ENCODE data around the gene CLOCK. TPM values are rescaled to one million over a fixed set of nuclear protein-coding genes. Genes with fewer than 3 reads are reported as not detected.

Gene CLOCK
- total RNA-seq, 1 donor from 2014 or later = 13.6 TPM

GRCh38 chr4:55438314-55438713 is 108.4 kb downstream of the CLOCK start:
- no peaks in the 10 kb centered on the region for H3K27me3 ChIP-seq (ENCODE audit: control insufficient read depth in 3 of 3, insufficient read depth in 3 of 3, low read length in 3 of 3)
- H3K27ac ChIP-seq (ENCODE audit: low read depth, low read length) = no peak overlapping the region
- peaks cover 8 to 26% (median 22%) of the 10 kb centered on the region in 3 donors for H3K36me3 ChIP-seq (ENCODE audit: control insufficient read depth in 3 of 3, insufficient read depth in 3 of 3, low read length in 3 of 3)
- H3K9ac ChIP-seq (ENCODE audit: low read depth in 1 of 3, low read length in 3 of 3) = no peak overlapping the region
- H3K4me3 ChIP-seq (ENCODE audit: low read length in 3 of 3) = no peak overlapping the region
- H3K9me3 ChIP-seq (ENCODE audit: control insufficient read depth in 3 of 3, low read length in 3 of 3) = no peaks in the 10 kb centered on the region
- H3K4me1 ChIP-seq (ENCODE audit: control insufficient read depth in 3 of 3, insufficient read depth in 3 of 3, low read length in 3 of 3) = no peaks in the 10 kb centered on the region

- no peak overlapping the region for H3K27ac ChIP-seq (ENCODE audit: low read depth, low read length)
- H3K36me3 ChIP-seq (ENCODE audit: control insufficient read depth in 3 of 3, insufficient read depth in 3 of 3, low read length in 3 of 3) = peaks cover 8 to 26% (median 23%) of the 10 kb centered on the region in 3 donors
These were observed 108.9 kb downstream of the CLOCK start for GRCh38 chr4:55437823-55438222.

GRCh38 chr4:55437356-55437796 is 109.3 kb downstream of the CLOCK start:
- Histone ChIP-seq H3K27ac (ENCODE audit: low read depth, low read length) (no peak overlapping the region), H3K9me3 (ENCODE audit: control insufficient read depth in 3 of 3, low read length in 3 of 3) (no peaks in the 10 kb centered on the region), H3K27me3 (ENCODE audit: control insufficient read depth in 3 of 3, insufficient read depth in 3 of 3, low read length in 3 of 3) (no peaks in the 10 kb centered on the region), H3K9ac (ENCODE audit: low read depth in 1 of 3, low read length in 3 of 3) (no peak overlapping the region), H3K36me3 (ENCODE audit: control insufficient read depth in 3 of 3, insufficient read depth in 3 of 3, low read length in 3 of 3) (peaks cover 8 to 25% (median 23%) of the 10 kb centered on the region in 3 donors), H3K4me3 (ENCODE audit: low read length in 3 of 3) (no peak overlapping the region), H3K4me1 (ENCODE audit: control insufficient read depth in 3 of 3, insufficient read depth in 3 of 3, low read length in 3 of 3) (no peaks in the 10 kb centered on the region)

More at GRCh38 chr4:55437823-55438222, 108.9 kb downstream of the CLOCK start:
- Histone ChIP-seq H3K9ac (ENCODE audit: low read depth in 1 of 3, low read length in 3 of 3) (no peak overlapping the region), H3K9me3 (ENCODE audit: control insufficient read depth in 3 of 3, low read length in 3 of 3) (no peaks in the 10 kb centered on the region), H3K4me3 (ENCODE audit: low read length in 3 of 3) (no peak overlapping the region), H3K27me3 (ENCODE audit: control insufficient read depth in 3 of 3, insufficient read depth in 3 of 3, low read length in 3 of 3) (no peaks in the 10 kb centered on the region), H3K4me1 (ENCODE audit: control insufficient read depth in 3 of 3, insufficient read depth in 3 of 3, low read length in 3 of 3) (no peaks in the 10 kb centered on the region)

GRCh38 chr4:55435141-55435841 is 111.4 kb downstream of the CLOCK start:
- H3K27me3 ChIP-seq (ENCODE audit: control insufficient read depth in 3 of 3, insufficient read depth in 3 of 3, low read length in 3 of 3) = no peaks in the 10 kb centered on the region
- H3K9me3 ChIP-seq (ENCODE audit: control insufficient read depth in 3 of 3, low read length in 3 of 3) = no peaks in the 10 kb centered on the region
- H3K4me3 ChIP-seq (ENCODE audit: low read length in 3 of 3) = no peak overlapping the region
- H3K9ac ChIP-seq (ENCODE audit: low read depth in 1 of 3, low read length in 3 of 3) = no peak overlapping the region
- H3K36me3 ChIP-seq (ENCODE audit: control insufficient read depth in 3 of 3, insufficient read depth in 3 of 3, low read length in 3 of 3) = peaks cover 6 to 29% (median 11%) of the 10 kb centered on the region in 3 donors
- no peaks in the 10 kb centered on the region for H3K4me1 ChIP-seq (ENCODE audit: control insufficient read depth in 3 of 3, insufficient read depth in 3 of 3, low read length in 3 of 3)
- H3K27ac ChIP-seq (ENCODE audit: low read depth, low read length) = no peak overlapping the region

GRCh38 chr4:55431710-55432336 is 114.9 kb downstream of the CLOCK start:
- no peak overlapping the region for H3K4me3 ChIP-seq (ENCODE audit: low read length in 3 of 3)
- no peaks in the 10 kb centered on the region for H3K27me3 ChIP-seq (ENCODE audit: control insufficient read depth in 3 of 3, insufficient read depth in 3 of 3, low read length in 3 of 3)
- no peak overlapping the region for H3K9ac ChIP-seq (ENCODE audit: low read depth in 1 of 3, low read length in 3 of 3)
- no peaks in the 10 kb centered on the region for H3K4me1 ChIP-seq (ENCODE audit: control insufficient read depth in 3 of 3, insufficient read depth in 3 of 3, low read length in 3 of 3)
- peaks cover 6 to 38% (median 13%) of the 10 kb centered on the region in 3 donors for H3K36me3 ChIP-seq (ENCODE audit: control insufficient read depth in 3 of 3, insufficient read depth in 3 of 3, low read length in 3 of 3)
- no peak overlapping the region for H3K27ac ChIP-seq (ENCODE audit: low read depth, low read length)
- H3K9me3 ChIP-seq (ENCODE audit: control insufficient read depth in 3 of 3, low read length in 3 of 3) = no peaks in the 10 kb centered on the region

GRCh38 chr4:55424791-55425190 is 121.9 kb downstream of the CLOCK start:
- Histone ChIP-seq H3K9me3 (ENCODE audit: control insufficient read depth in 3 of 3, low read length in 3 of 3) (no peaks in the 10 kb centered on the region), H3K36me3 (ENCODE audit: control insufficient read depth in 3 of 3, insufficient read depth in 3 of 3, low read length in 3 of 3) (peaks cover 18 to 24% (median 21%) of the 10 kb centered on the region in 3 donors), H3K4me1 (ENCODE audit: control insufficient read depth in 3 of 3, insufficient read depth in 3 of 3, low read length in 3 of 3) (no peaks in the 10 kb centered on the region), H3K27ac (ENCODE audit: low read depth, low read length) (no peak overlapping the region), H3K27me3 (ENCODE audit: control insufficient read depth in 3 of 3, insufficient read depth in 3 of 3, low read length in 3 of 3) (no peaks in the 10 kb centered on the region), H3K9ac (ENCODE audit: low read depth in 1 of 3, low read length in 3 of 3) (no peak overlapping the region), H3K4me3 (ENCODE audit: low read length in 3 of 3) (no peak overlapping the region)

GRCh38 chr4:55416176-55416575 is 130.5 kb downstream of the CLOCK start:
- no peaks in the 10 kb centered on the region for H3K4me1 ChIP-seq (ENCODE audit: control insufficient read depth in 3 of 3, insufficient read depth in 3 of 3, low read length in 3 of 3)
- H3K4me3 ChIP-seq (ENCODE audit: low read length in 3 of 3) = no peak overlapping the region
- H3K27ac ChIP-seq (ENCODE audit: low read depth, low read length) = no peak overlapping the region
- peaks cover 8 to 14% (median 12%) of the 10 kb centered on the region in 3 donors for H3K36me3 ChIP-seq (ENCODE audit: control insufficient read depth in 3 of 3, insufficient read depth in 3 of 3, low read length in 3 of 3)
- H3K9ac ChIP-seq (ENCODE audit: low read depth in 1 of 3, low read length in 3 of 3) = no peak overlapping the region
- H3K27me3 ChIP-seq (ENCODE audit: control insufficient read depth in 3 of 3, insufficient read depth in 3 of 3, low read length in 3 of 3) = no peaks in the 10 kb centered on the region
- H3K9me3 ChIP-seq (ENCODE audit: control insufficient read depth in 3 of 3, low read length in 3 of 3) = no peaks in the 10 kb centered on the region

GRCh38 chr4:55411621-55412020 is 135.1 kb downstream of the CLOCK start:
- H3K27me3 ChIP-seq (ENCODE audit: control insufficient read depth in 3 of 3, insufficient read depth in 3 of 3, low read length in 3 of 3) = no peaks in the 10 kb centered on the region
- peaks cover 0 to 8% (median 3%) of the 10 kb centered on the region in 3 donors for H3K36me3 ChIP-seq (ENCODE audit: control insufficient read depth in 3 of 3, insufficient read depth in 3 of 3, low read length in 3 of 3)
- no peak overlapping the region for H3K27ac ChIP-seq (ENCODE audit: low read depth, low read length)
- no peak overlapping the region for H3K9ac ChIP-seq (ENCODE audit: low read depth in 1 of 3, low read length in 3 of 3)
- H3K9me3 ChIP-seq (ENCODE audit: control insufficient read depth in 3 of 3, low read length in 3 of 3) = no peaks in the 10 kb centered on the region
- H3K4me3 ChIP-seq (ENCODE audit: low read length in 3 of 3) = no peak overlapping the region
- peaks cover 0 to 7% (median 3%) of the 10 kb centered on the region in 3 donors for H3K4me1 ChIP-seq (ENCODE audit: control insufficient read depth in 3 of 3, insufficient read depth in 3 of 3, low read length in 3 of 3)

- Histone ChIP-seq H3K9ac (ENCODE audit: low read depth in 1 of 3, low read length in 3 of 3) (no peak overlapping the region), H3K4me3 (ENCODE audit: low read length in 3 of 3) (no peak overlapping the region), H3K4me1 (ENCODE audit: control insufficient read depth in 3 of 3, insufficient read depth in 3 of 3, low read length in 3 of 3) (peaks cover 0 to 7% (median 3%) of the 10 kb centered on the region in 3 donors), H3K27me3 (ENCODE audit: control insufficient read depth in 3 of 3, insufficient read depth in 3 of 3, low read length in 3 of 3) (no peaks in the 10 kb centered on the region), H3K27ac (ENCODE audit: low read depth, low read length) (no peak overlapping the region), H3K36me3 (ENCODE audit: control insufficient read depth in 3 of 3, insufficient read depth in 3 of 3, low read length in 3 of 3) (peaks cover 0 to 10% (median 7%) of the 10 kb centered on the region in 3 donors), H3K9me3 (ENCODE audit: control insufficient read depth in 3 of 3, low read length in 3 of 3) (no peaks in the 10 kb centered on the region)
These were observed 136.3 kb downstream of the CLOCK start for GRCh38 chr4:55410431-55410830.

- peaks cover 0 to 12% (median 8%) of the 10 kb centered on the region in 3 donors for H3K36me3 ChIP-seq (ENCODE audit: control insufficient read depth in 3 of 3, insufficient read depth in 3 of 3, low read length in 3 of 3)
- no peak overlapping the region for H3K4me3 ChIP-seq (ENCODE audit: low read length in 3 of 3)
- H3K9ac ChIP-seq (ENCODE audit: low read depth in 1 of 3, low read length in 3 of 3) = no peak overlapping the region
- peaks cover 0 to 7% (median 3%) of the 10 kb centered on the region in 3 donors for H3K4me1 ChIP-seq (ENCODE audit: control insufficient read depth in 3 of 3, insufficient read depth in 3 of 3, low read length in 3 of 3)
- H3K27ac ChIP-seq (ENCODE audit: low read depth, low read length) = no peak overlapping the region
- H3K27me3 ChIP-seq (ENCODE audit: control insufficient read depth in 3 of 3, insufficient read depth in 3 of 3, low read length in 3 of 3) = no peaks in the 10 kb centered on the region
- H3K9me3 ChIP-seq (ENCODE audit: control insufficient read depth in 3 of 3, low read length in 3 of 3) = no peaks in the 10 kb centered on the region
These were observed 137.1 kb downstream of the CLOCK start for GRCh38 chr4:55409468-55410171.

Data from skeletal muscle tissue (tissue), 4 donors.